NB4 (cell line): ENCODE results near the gene INTS1.

Source experiments
- POLR2A ChIP-seq: IDR thresholded peaks from 2 replicates; pipeline ENCODE4 v1.6.1; 2011; ENCODE audit warnings: mild to moderate bottlenecking; ENCODE audit not compliant: insufficient read length; ENCODE audit errors: extremely low read depth
- TF ChIP-seq, protein P1 (sequence below): IDR thresholded peaks from one replicate; pipeline ENCODE4 v1.5.1; 2012; ENCODE audit warnings: low read depth, low read length

DNA sequence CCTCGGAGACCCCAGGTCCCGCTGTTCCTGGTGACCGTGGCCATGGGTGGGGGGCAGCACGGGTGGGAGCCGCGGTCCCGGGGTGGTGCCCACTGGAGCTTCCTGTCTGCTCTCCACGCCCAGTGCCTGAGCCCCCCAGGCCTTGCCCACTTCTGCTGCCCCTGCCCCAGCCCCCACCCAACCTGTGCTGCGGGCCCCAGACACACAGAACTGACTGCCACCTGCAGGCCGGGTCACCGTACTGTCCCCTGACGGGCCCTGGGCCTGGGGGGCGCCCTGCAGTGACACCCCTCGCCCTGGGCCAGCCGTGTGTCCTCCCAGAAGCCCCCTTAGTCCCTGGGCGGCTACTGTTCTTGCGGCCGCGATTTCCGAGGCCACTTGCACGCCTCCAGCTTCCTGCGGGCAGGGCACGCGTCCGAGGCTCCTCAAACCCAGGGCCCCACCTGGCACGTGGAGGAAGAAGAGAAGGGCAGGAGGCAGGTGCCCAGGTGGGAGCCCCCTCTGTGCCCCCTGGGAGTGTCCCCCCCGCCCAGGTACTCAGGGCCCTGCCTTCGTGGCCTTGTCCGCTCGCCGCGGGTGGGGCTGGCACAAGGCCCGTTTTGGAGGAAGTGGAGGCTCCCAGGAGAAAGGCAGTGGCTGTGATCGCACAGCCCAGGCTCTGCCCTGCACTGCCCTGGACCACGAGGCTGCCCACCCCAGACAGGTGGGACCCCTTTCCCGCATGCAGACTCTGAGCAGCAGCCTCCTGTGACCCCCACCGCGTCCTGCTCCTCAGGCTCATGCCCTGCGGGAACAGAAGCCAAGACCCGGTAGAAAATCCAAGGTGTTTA, 41.4 kb upstream of the INTS1 start:
- no peak for TF ChIP-seq POLR2A
- TF ChIP-seq, protein P1, sequence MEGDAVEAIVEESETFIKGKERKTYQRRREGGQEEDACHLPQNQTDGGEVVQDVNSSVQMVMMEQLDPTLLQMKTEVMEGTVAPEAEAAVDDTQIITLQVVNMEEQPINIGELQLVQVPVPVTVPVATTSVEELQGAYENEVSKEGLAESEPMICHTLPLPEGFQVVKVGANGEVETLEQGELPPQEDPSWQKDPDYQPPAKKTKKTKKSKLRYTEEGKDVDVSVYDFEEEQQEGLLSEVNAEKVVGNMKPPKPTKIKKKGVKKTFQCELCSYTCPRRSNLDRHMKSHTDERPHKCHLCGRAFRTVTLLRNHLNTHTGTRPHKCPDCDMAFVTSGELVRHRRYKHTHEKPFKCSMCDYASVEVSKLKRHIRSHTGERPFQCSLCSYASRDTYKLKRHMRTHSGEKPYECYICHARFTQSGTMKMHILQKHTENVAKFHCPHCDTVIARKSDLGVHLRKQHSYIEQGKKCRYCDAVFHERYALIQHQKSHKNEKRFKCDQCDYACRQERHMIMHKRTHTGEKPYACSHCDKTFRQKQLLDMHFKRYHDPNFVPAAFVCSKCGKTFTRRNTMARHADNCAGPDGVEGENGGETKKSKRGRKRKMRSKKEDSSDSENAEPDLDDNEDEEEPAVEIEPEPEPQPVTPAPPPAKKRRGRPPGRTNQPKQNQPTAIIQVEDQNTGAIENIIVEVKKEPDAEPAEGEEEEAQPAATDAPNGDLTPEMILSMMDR: no peak
